Activated CD4-positive, alpha-beta T cell treated with anti-CD3 and anti-CD28 coated beads for 1 hour (primary cell): Measurements from ENCODE around the gene OGFOD3.
"Not testable (repeated sequence)": the region's sequence is repeated elsewhere in the genome, so short reads cannot be mapped to it uniquely, and the experiment has no call there.

Source experiments
- DNase-seq: peaks from one replicate; pipeline ENCODE4 v3.0.0-alpha.2; 2020

Gene OGFOD3

GRCh38 chr17:82349287-82349701 lies 69.1 kb downstream of the OGFOD3 start:
- DNase-seq: no peak

GRCh38 chr17:82348866-82349265 lies 69.5 kb downstream of the OGFOD3 start:
- no peak for DNase-seq

GRCh38 chr17:82348434-82348833 lies 70.0 kb downstream of the OGFOD3 start:
- no peak for DNase-seq

GRCh38 chr17:82347994-82348393 lies 70.4 kb downstream of the OGFOD3 start:
- DNase-seq: not testable (repeated sequence)

- no peak for DNase-seq
Measured at GRCh38 chr17:82346342-82347300, 71.8 kb downstream of the OGFOD3 start.

GRCh38 chr17:82345151-82345976 lies 73.0 kb downstream of the OGFOD3 start:
- DNase-seq: no peak

- DNase-seq: no peak
Measured at GRCh38 chr17:82344175-82344907, 74.0 kb downstream of the OGFOD3 start.

- DNase-seq: no peak
Measured at GRCh38 chr17:82343560-82343959, 74.8 kb downstream of the OGFOD3 start.

- DNase-seq: no peak
Measured at GRCh38 chr17:82342361-82343079, 75.9 kb downstream of the OGFOD3 start.

GRCh38 chr17:82339634-82340580 lies 78.5 kb downstream of the OGFOD3 start:
- no peak for DNase-seq
